IPS-18c (cell line): ENCODE results near the gene GLB1L.
A peak's percentile ranks its signal among the peaks of the same experiment; 100 is the strongest.
"Not testable (repeated sequence)": the region's sequence is repeated elsewhere in the genome, so short reads cannot be mapped to it uniquely, and the experiment has no call there.

Source experiments
- H3K4me3 ChIP-seq: 2 replicates; pipeline ENCODE4 v1.7.0; 2013; ENCODE audit warnings: low read depth, mild to moderate bottlenecking, low read length, moderate library complexity; ENCODE audit not compliant: insufficient read depth
- H3K9me3 ChIP-seq: one replicate; pipeline ENCODE4 v1.6.1; 2013; ENCODE audit warnings: mild to moderate bottlenecking, low read length, moderate library complexity; ENCODE audit not compliant: control insufficient read depth, insufficient read depth

GLB1L gene

GRCh38 chr2:219245148-219245898, at the start of gene GLB1L, which contains the start of gene STK16:
Gene GLB1L, minus strand, starts transcription at chr2:219245444. Its CDS starts 1,871 bp downstream, at chr2:219243573.
Gene STK16, plus strand, starts transcription at chr2:219245479. Its CDS starts 521 bp downstream, at chr2:219246000.
- Histone ChIP-seq H3K9me3 (no peaks in the 10 kb centered on the region), H3K4me3 (peak within 1 kb of the TSS; percentile 85)

GRCh38 chr2:219294356-219295351, 49.4 kb upstream of the GLB1L start:
- peaks cover 3% of the 10 kb centered on the region for H3K9me3 ChIP-seq

GRCh38 chr2:219293736-219294231, 48.5 kb upstream of the GLB1L start:
- Histone ChIP-seq H3K4me3 (no peak overlapping the region; the same call in 1 of the 2 replicates), H3K9me3 (peaks cover 3% of the 10 kb centered on the region)

More at GRCh38 chr2:219294356-219295351, 49.4 kb upstream of the GLB1L start:
- H3K4me3 ChIP-seq, result peak overlapping the region; percentile 82

GRCh38 chr2:219292616-219293015, 47.4 kb upstream of the GLB1L start:
- H3K9me3 ChIP-seq, result peaks cover 3% of the 10 kb centered on the region
- H3K4me3 ChIP-seq, result no peak overlapping the region

- H3K9me3 ChIP-seq, result peaks cover 3% of the 10 kb centered on the region
- no peak overlapping the region for H3K4me3 ChIP-seq
Observed at GRCh38 chr2:219291910-219292490, 46.8 kb upstream of the GLB1L start.

GRCh38 chr2:219291394-219291793, 46.1 kb upstream of the GLB1L start:
- Histone ChIP-seq H3K9me3 (peaks cover 3% of the 10 kb centered on the region), H3K4me3 (no peak overlapping the region)

GRCh38 chr2:219290381-219291171, 45.3 kb upstream of the GLB1L start:
- Histone ChIP-seq H3K9me3 (peaks cover 3% of the 10 kb centered on the region), H3K4me3 (no peak overlapping the region)

- Histone ChIP-seq H3K9me3 (peaks cover 3% of the 10 kb centered on the region), H3K4me3 (no peak overlapping the region)
Observed at GRCh38 chr2:219289537-219290361, 44.5 kb upstream of the GLB1L start.

- Histone ChIP-seq H3K4me3 (no peak overlapping the region), H3K9me3 (peaks cover 3% of the 10 kb centered on the region)
Observed at GRCh38 chr2:219289195-219289536, 43.9 kb upstream of the GLB1L start.

- no peak overlapping the region for H3K4me3 ChIP-seq
- H3K9me3 ChIP-seq, result no peaks in the 10 kb centered on the region
Observed at GRCh38 chr2:219287580-219288265, 42.5 kb upstream of the GLB1L start.

GRCh38 chr2:219287116-219287440, 41.8 kb upstream of the GLB1L start:
- H3K4me3 ChIP-seq, H3K9me3 ChIP-seq: not testable (repeated sequence)

GRCh38 chr2:219286436-219287115, 41.3 kb upstream of the GLB1L start:
- no peaks in the 10 kb centered on the region for H3K9me3 ChIP-seq
- H3K4me3 ChIP-seq, result no peak overlapping the region

- Histone ChIP-seq H3K4me3 (no peak overlapping the region), H3K9me3 (no peaks in the 10 kb centered on the region)
Observed at GRCh38 chr2:219285894-219286425, 40.7 kb upstream of the GLB1L start.

GRCh38 chr2:219285373-219285735, 40.1 kb upstream of the GLB1L start:
- H3K9me3 ChIP-seq, result no peaks in the 10 kb centered on the region
- no peak overlapping the region for H3K4me3 ChIP-seq
